Stimulated activated CD4-positive, alpha-beta T cell treated with anti-CD3 and anti-CD28 coated beads, TNF-alpha, amount 100 ng/mL, for 48 hours (primary cell): ENCODE measurements around the gene PARP16.
"Not testable (repeated sequence)": the region's sequence is repeated elsewhere in the genome, so short reads cannot be mapped to it uniquely, and the experiment has no call there.

Source experiments
- DNase-seq, 3 donors: peaks; one replicate each; pipeline ENCODE4 v3.0.0-alpha.2; 2020; ENCODE audit warnings: low read depth in 3 of 3

PARP16 gene

GRCh38 chr15:65275728-65276126 is 11.0 kb downstream of the PARP16 start:
- no peak for DNase-seq

- DNase-seq: no peak
These were observed 11.5 kb downstream of the PARP16 start for GRCh38 chr15:65275104-65275727.

- not testable (repeated sequence) for DNase-seq
These were observed 15.7 kb downstream of the PARP16 start for GRCh38 chr15:65270811-65271545.

GRCh38 chr15:65268411-65268810 is 18.3 kb downstream of the PARP16 start:
- DNase-seq: no peak

GRCh38 chr15:65266469-65266868 is 20.2 kb downstream of the PARP16 start:
- no peak for DNase-seq

GRCh38 chr15:65264863-65265430 is 21.7 kb downstream of the PARP16 start:
- no peak for DNase-seq

GRCh38 chr15:65263313-65263712 is 23.4 kb downstream of the PARP16 start:
- no peak for DNase-seq

- DNase-seq: no peak
These were observed 25.7 kb downstream of the PARP16 start for GRCh38 chr15:65260968-65261367.

GRCh38 chr15:65259367-65259797 is 27.3 kb downstream of the PARP16 start:
- no peak for DNase-seq

GRCh38 chr15:65258375-65259262 is 28.1 kb downstream of the PARP16 start:
- no peak for DNase-seq

- no peak for DNase-seq
These were observed 31.1 kb downstream of the PARP16 start for GRCh38 chr15:65255486-65256140.

GRCh38 chr15:65254758-65255157 is 31.9 kb downstream of the PARP16 start:
- DNase-seq: no peak

- no peak for DNase-seq
These were observed 32.3 kb downstream of the PARP16 start for GRCh38 chr15:65254356-65254755.

GRCh38 chr15:65249641-65250040 is 37.0 kb downstream of the PARP16 start:
- DNase-seq: peak; percentile 49 to 69 (median 61)

- no peak for DNase-seq
These were observed 38.0 kb downstream of the PARP16 start for GRCh38 chr15:65248511-65249255.

- DNase-seq: no peak
These were observed 39.7 kb downstream of the PARP16 start for GRCh38 chr15:65246939-65247338.

- no peak for DNase-seq
These were observed 40.5 kb downstream of the PARP16 start for GRCh38 chr15:65246026-65246714.

GRCh38 chr15:65245096-65245856 is 41.4 kb downstream of the PARP16 start:
- no peak for DNase-seq

GRCh38 chr15:65244638-65245037 is 42.0 kb downstream of the PARP16 start:
- no peak for DNase-seq
